GM23338 (cell line): Measurements from ENCODE around the gene CBFA2T3. TPM values are rescaled to one million over a fixed set of nuclear protein-coding genes. Genes with fewer than 3 reads are reported as not detected.

ENCODE experiments used
- ATAC-seq: fragments of 200-7000 bp; cut with Tn5 transposase; 3 replicates; pipeline ENCODE4 v1.9.1; 2020
- DNase-seq: peaks from one replicate; pipeline ENCODE4 v3.0.0-alpha.2; 2015; ENCODE audit warnings: low spot score
- H2AFZ ChIP-seq: fragments of 200-600 bp; sonication (generic); 2 replicates; pipeline ENCODE4 v1.8.0; 2016; ENCODE audit warnings: antibody characterized with exemption, mild to moderate bottlenecking, moderate library complexity
- H3F3A ChIP-seq: fragments of 200-600 bp; sonication (generic); replicated peaks from 2 replicates; pipeline ENCODE4 v1.8.0; 2017; ENCODE audit warnings: antibody characterized with exemption, mixed run types, low read depth
- H3K27ac ChIP-seq: fragments of 200-600 bp; sonication (generic); 2 replicates; pipeline ENCODE4 v1.6.1; 2016; ENCODE audit warnings: low read depth
- H3K27me3 ChIP-seq: fragments of 200-600 bp; sonication (generic); 2 replicates; pipeline ENCODE4 v1.8.0; 2016; ENCODE audit warnings: mild to moderate bottlenecking, mixed run types, moderate library complexity; ENCODE audit not compliant: insufficient read depth
- H3K36me3 ChIP-seq: fragments of 200-600 bp; sonication (generic); 2 replicates; pipeline ENCODE4 v1.8.0; 2016; ENCODE audit warnings: mild to moderate bottlenecking; ENCODE audit not compliant: insufficient read depth
- H3K4me1 ChIP-seq: fragments of 200-600 bp; sonication (generic); 2 replicates; pipeline ENCODE4 v1.8.0; 2016; ENCODE audit warnings: mild to moderate bottlenecking, moderate library complexity; ENCODE audit not compliant: insufficient read depth
- H3K4me2 ChIP-seq: fragments of 200-600 bp; sonication (generic); 2 replicates; pipeline ENCODE4 v1.7.1; 2017; ENCODE audit warnings: mixed run types
- H3K4me3 ChIP-seq: fragments of 200-600 bp; sonication (generic); 2 replicates; pipeline ENCODE4 v1.6.1; 2016; ENCODE audit warnings: mixed run types
- H3K79me2 ChIP-seq: fragments of 200-600 bp; sonication (generic); replicated peaks from 2 replicates; pipeline ENCODE4 v1.8.0; 2017; ENCODE audit warnings: mild to moderate bottlenecking; ENCODE audit not compliant: insufficient read depth
- H3K9me2 ChIP-seq: fragments of 200-600 bp; sonication (generic); 2 replicates; pipeline ENCODE4 v1.8.0; 2017; ENCODE audit not compliant: insufficient read depth
- H4K20me1 ChIP-seq: fragments of 200-600 bp; sonication (generic); replicated peaks from 2 replicates; pipeline ENCODE4 v1.8.0; 2017; ENCODE audit warnings: mild to moderate bottlenecking; ENCODE audit not compliant: insufficient read depth
- H3K27ac Mint-ChIP-seq: 2 replicates; pipeline ENCODE4 v1.8.0; 2020; ENCODE audit warnings: inconsistent platforms, mild to moderate bottlenecking, moderate library complexity, mixed read lengths
- H3K27me3 Mint-ChIP-seq: 3 replicates; pipeline ENCODE4 v1.8.0; 2022; ENCODE audit warnings: low read depth, mild to moderate bottlenecking, moderate library complexity, mixed read lengths, inconsistent platforms; ENCODE audit not compliant: insufficient read depth, poor library complexity
- H3K36me3 Mint-ChIP-seq: 3 replicates; pipeline ENCODE4 v1.8.0; 2021; ENCODE audit warnings: low read depth, mild to moderate bottlenecking, inconsistent platforms, moderate library complexity, mixed read lengths
- H3K4me1 Mint-ChIP-seq: 3 replicates; pipeline ENCODE4 v1.8.0; 2020; ENCODE audit warnings: mild to moderate bottlenecking, inconsistent platforms, mixed read lengths
- H3K4me3 Mint-ChIP-seq: 3 replicates; pipeline ENCODE4 v1.8.0; 2021; ENCODE audit warnings: moderate library complexity, mild to moderate bottlenecking, inconsistent platforms, mixed read lengths
- H3K9me3 Mint-ChIP-seq: 3 replicates; pipeline ENCODE4 v1.8.0; 2020; ENCODE audit warnings: moderate library complexity, mild to moderate bottlenecking, inconsistent platforms, mixed read lengths
- CREB1 ChIP-seq: fragments of 250-450 bp; sonication (Bioruptor Pico); IDR thresholded peaks from 2 replicates; pipeline ENCODE4 v1.5.0; 2020; ENCODE audit warnings: low read depth, mild to moderate bottlenecking, moderate library complexity
- ETS1 ChIP-seq: IDR thresholded peaks from 2 replicates; pipeline ENCODE4 v1.6.1; 2016; ENCODE audit warnings: antibody characterized with exemption
- EZH2 ChIP-seq: fragments of 200-600 bp; sonication (generic); IDR thresholded peaks from one replicate; pipeline ENCODE4 v1.8.0; 2017; ENCODE audit warnings: antibody characterized with exemption, mild to moderate bottlenecking, low read depth; ENCODE audit not compliant: unreplicated experiment
- EZH2phosphoT487 ChIP-seq: fragments of 200-600 bp; sonication (generic); IDR thresholded peaks from one replicate; pipeline ENCODE4 v1.8.1; 2018; ENCODE audit warnings: antibody characterized with exemption; ENCODE audit not compliant: unreplicated experiment
- NANOG ChIP-seq: IDR thresholded peaks from 2 replicates; pipeline ENCODE4 v1.6.1; 2016; ENCODE audit warnings: antibody characterized with exemption, borderline replicate concordance
- REST ChIP-seq: IDR thresholded peaks from one replicate; pipeline ENCODE4 v1.6.1; 2018; ENCODE audit warnings: antibody characterized with exemption; ENCODE audit not compliant: unreplicated experiment
- STAT1 ChIP-seq: IDR thresholded peaks from one replicate; pipeline ENCODE4 v1.6.1; 2016; ENCODE audit warnings: antibody characterized with exemption; ENCODE audit not compliant: unreplicated experiment
- ZNF114 ChIP-seq: fragments of 250-450 bp; sonication (Bioruptor Pico); IDR thresholded peaks from 2 replicates; pipeline ENCODE4 v1.5.0; 2020; ENCODE audit warnings: mild to moderate bottlenecking, moderate library complexity
- ZNF462 ChIP-seq: fragments of 250-450 bp; sonication (Bioruptor Pico); IDR thresholded peaks from 2 replicates; pipeline ENCODE4 v1.5.0; 2020; ENCODE audit warnings: mild to moderate bottlenecking, moderate library complexity
- polyA plus RNA-seq: library from polyadenylated mRNA; unstranded; fragments of >200 nt; fragmentation: Nextera tagmentation; extraction: Ambion mirVana; gene quantifications from 2 replicates; pipeline ENCODE4 v1.2.1, GENCODE V29; 2016
- total RNA-seq: library from RNA; depleted of rRNA; stranded (reverse); fragments of >200 nt; shearing (Covaris generic); gene quantifications from 2 replicates; pipeline ENCODE4 v1.2.3, GENCODE V29; 2014

CBFA2T3 gene
- total and polyA plus RNA-seq, 2 experiments from 2014 or later = 0.87 to 1.5 TPM

GRCh38 chr16:88973007-88973410, 4.0 kb downstream of the CBFA2T3 start:
- ATAC-seq (peak; percentile 57), DNase-seq (no peak)
- H3K27me3 Mint-ChIP-seq = peaks cover 11% of the 10 kb centered on the region
- Histone ChIP-seq H3K4me1 (no peaks in the 10 kb centered on the region), H3F3A (no peaks in the 10 kb centered on the region), H3K4me3 (no peak overlapping the region), H3K79me2 (no peaks in the 10 kb centered on the region), H3K27ac (no peak overlapping the region), H3K4me2 (no peak overlapping the region), H3K27me3 (no peaks in the 10 kb centered on the region), H3K36me3 (no peaks in the 10 kb centered on the region), H2AFZ (no peak overlapping the region), H4K20me1 (no peaks in the 10 kb centered on the region), H3K9me2 (no peaks in the 10 kb centered on the region)
- H3K9me3 Mint-ChIP-seq = peaks cover 2% of the 10 kb centered on the region; the same call in 1 of the 3 replicates
- H3K4me1 Mint-ChIP-seq = no peaks in the 10 kb centered on the region
- TF ChIP-seq REST (no peak), EZH2 (no peak), ETS1 (no peak), ZNF114 (CRISPR knock-in tag) (no peak), EZH2phosphoT487 (no peak), CREB1 (CRISPR knock-in tag) (no peak)
- H3K36me3 Mint-ChIP-seq = no peaks in the 10 kb centered on the region
- H3K4me3 Mint-ChIP-seq = no peak overlapping the region
- H3K27ac Mint-ChIP-seq = no peak overlapping the region

- no peak for DNase-seq
- H3K4me3 ChIP-seq = no peak overlapping the region
- Mint-ChIP-seq H3K27me3 (peaks cover 9% of the 10 kb centered on the region), H3K27ac (no peak overlapping the region), H3K4me3 (no peak overlapping the region), H3K4me1 (no peaks in the 10 kb centered on the region), H3K36me3 (no peaks in the 10 kb centered on the region), H3K9me3 (peaks cover 2% of the 10 kb centered on the region; the same call in 1 of the 3 replicates)
- H3K4me1 ChIP-seq = no peaks in the 10 kb centered on the region
- H3K79me2 ChIP-seq = no peaks in the 10 kb centered on the region
- H3K9me2 ChIP-seq = no peaks in the 10 kb centered on the region
- no peak overlapping the region for H3K27ac ChIP-seq
- H2AFZ ChIP-seq = no peak overlapping the region
- no peaks in the 10 kb centered on the region for H3F3A ChIP-seq
- H4K20me1 ChIP-seq = no peaks in the 10 kb centered on the region
- H3K36me3 ChIP-seq = no peaks in the 10 kb centered on the region
- no peak overlapping the region for H3K4me2 ChIP-seq
- H3K27me3 ChIP-seq = no peaks in the 10 kb centered on the region
- no peak for ATAC-seq
- TF ChIP-seq NANOG (no peak), STAT1 (no peak), ZNF462 (CRISPR knock-in tag) (no peak), EZH2 (no peak)
These were observed 4.7 kb downstream of the CBFA2T3 start for GRCh38 chr16:88972349-88972748.
